Measurements from ENCODE around the gene CYP2C8.

Gene CYP2C8

DNA sequence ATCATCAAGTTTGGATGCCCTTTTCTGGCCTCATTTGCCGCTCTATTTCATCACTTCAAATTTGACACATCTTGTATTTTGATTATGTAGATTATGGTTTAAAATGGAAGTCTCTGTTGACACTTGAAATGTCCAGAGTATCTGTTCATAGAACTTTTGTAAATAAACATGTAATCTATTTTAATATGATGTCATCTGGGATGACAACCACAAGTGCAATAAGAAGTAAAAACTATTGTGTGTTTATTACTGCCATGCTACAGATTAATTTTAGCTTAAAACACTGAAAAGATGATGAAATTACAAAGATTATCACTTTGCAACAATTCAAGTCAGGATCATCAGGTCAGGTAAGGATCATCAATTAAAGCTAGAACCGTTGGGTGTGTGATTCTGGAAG is 30.0 kb downstream of the CYP2C8 start:
- no peaks in the 10 kb centered on the region for H3K36me3 ChIP-seq (replicated peaks; ENCODE audit: insufficient read depth, low read length)
- H3K4me3 ChIP-seq (ENCODE audit: low read length), result no peak overlapping the region
- H3K9ac ChIP-seq (ENCODE audit: low read length), result no peak overlapping the region
- H4K20me1 ChIP-seq (ENCODE audit: insufficient read depth, low read length), result no peaks in the 10 kb centered on the region
- no peaks in the 10 kb centered on the region for H3K27me3 ChIP-seq (replicated peaks; ENCODE audit: insufficient read depth, low read length)
- H3K9me3 ChIP-seq (replicated peaks; ENCODE audit: insufficient read depth, low read length), result no peaks in the 10 kb centered on the region
- H3K79me2 ChIP-seq (ENCODE audit: low read length), result no peaks in the 10 kb centered on the region
- no peak overlapping the region for H3K4me2 ChIP-seq (ENCODE audit: low read depth, low read length)
- TF ChIP-seq EZH2phosphoT487 (IDR thresholded peaks at IDR 0.05; ENCODE audit: low read length) (no peak), CTCF (IDR thresholded peaks at IDR 0.05; ENCODE audit: low read length) (no peak), EZH2 (optimal IDR thresholded peaks at IDR 0.05; ENCODE audit: low read depth, low read length) (no peak)
- no peak overlapping the region for H2AFZ ChIP-seq (ENCODE audit: low read length)
- no peak overlapping the region for H3K27ac ChIP-seq (ENCODE audit: low read length)
- H3F3A ChIP-seq (ENCODE audit: insufficient read depth, low read length), result no peaks in the 10 kb centered on the region
- H3K4me1 ChIP-seq (ENCODE audit: low read length), result no peaks in the 10 kb centered on the region
- H3K9me2 ChIP-seq (replicated peaks; ENCODE audit: insufficient read depth, low read length), result no peaks in the 10 kb centered on the region
- no peak for DNase-seq

GRCh38 chr10:95035332-95036295 is 33.7 kb downstream of the CYP2C8 start:
- TF ChIP-seq CTCF (IDR thresholded peaks at IDR 0.05; ENCODE audit: low read length) (no peak), EZH2phosphoT487 (IDR thresholded peaks at IDR 0.05; ENCODE audit: low read length) (no peak), EZH2 (optimal IDR thresholded peaks at IDR 0.05; ENCODE audit: low read depth, low read length) (no peak)
- DNase-seq, result no peak
- no peak overlapping the region for H3K27ac ChIP-seq (ENCODE audit: low read length)
- no peak overlapping the region for H3K9ac ChIP-seq (ENCODE audit: low read length)
- H4K20me1 ChIP-seq (ENCODE audit: insufficient read depth, low read length), result no peaks in the 10 kb centered on the region
- no peaks in the 10 kb centered on the region for H3K27me3 ChIP-seq (replicated peaks; ENCODE audit: insufficient read depth, low read length)
- no peak overlapping the region for H2AFZ ChIP-seq (ENCODE audit: low read length)
- H3K9me3 ChIP-seq (replicated peaks; ENCODE audit: insufficient read depth, low read length), result no peaks in the 10 kb centered on the region
- no peaks in the 10 kb centered on the region for H3K4me1 ChIP-seq (ENCODE audit: low read length)
- H3K9me2 ChIP-seq (replicated peaks; ENCODE audit: insufficient read depth, low read length), result no peaks in the 10 kb centered on the region
- H3F3A ChIP-seq (ENCODE audit: insufficient read depth, low read length), result no peaks in the 10 kb centered on the region
- no peak overlapping the region for H3K4me3 ChIP-seq (ENCODE audit: low read length)
- H3K4me2 ChIP-seq (ENCODE audit: low read depth, low read length), result no peak overlapping the region
- no peaks in the 10 kb centered on the region for H3K79me2 ChIP-seq (ENCODE audit: low read length)
- no peaks in the 10 kb centered on the region for H3K36me3 ChIP-seq (replicated peaks; ENCODE audit: insufficient read depth, low read length)

GRCh38 chr10:95034401-95034800 is 34.9 kb downstream of the CYP2C8 start:
- H3K79me2 ChIP-seq (ENCODE audit: low read length), result no peaks in the 10 kb centered on the region
- no peak overlapping the region for H2AFZ ChIP-seq (ENCODE audit: low read length)
- no peak overlapping the region for H3K27ac ChIP-seq (ENCODE audit: low read length)
- no peak overlapping the region for H3K4me3 ChIP-seq (ENCODE audit: low read length)
- no peaks in the 10 kb centered on the region for H3K9me2 ChIP-seq (replicated peaks; ENCODE audit: insufficient read depth, low read length)
- no peaks in the 10 kb centered on the region for H3K9me3 ChIP-seq (replicated peaks; ENCODE audit: insufficient read depth, low read length)
- no peak overlapping the region for H3K9ac ChIP-seq (ENCODE audit: low read length)
- H3K4me2 ChIP-seq (ENCODE audit: low read depth, low read length), result no peak overlapping the region
- no peaks in the 10 kb centered on the region for H3K36me3 ChIP-seq (replicated peaks; ENCODE audit: insufficient read depth, low read length)
- H3F3A ChIP-seq (ENCODE audit: insufficient read depth, low read length), result no peaks in the 10 kb centered on the region
- no peaks in the 10 kb centered on the region for H4K20me1 ChIP-seq (ENCODE audit: insufficient read depth, low read length)
- no peaks in the 10 kb centered on the region for H3K4me1 ChIP-seq (ENCODE audit: low read length)
- no peak for TF ChIP-seq EZH2phosphoT487 (IDR thresholded peaks at IDR 0.05; ENCODE audit: low read length)
- no peak for TF ChIP-seq EZH2 (optimal IDR thresholded peaks at IDR 0.05; ENCODE audit: low read depth, low read length)
- no peak for DNase-seq
- no peaks in the 10 kb centered on the region for H3K27me3 ChIP-seq (replicated peaks; ENCODE audit: insufficient read depth, low read length)

GRCh38 chr10:95031656-95032055 is 37.6 kb downstream of the CYP2C8 start:
- TF ChIP-seq CTCF (IDR thresholded peaks at IDR 0.05; ENCODE audit: low read length) (no peak), EZH2phosphoT487 (IDR thresholded peaks at IDR 0.05; ENCODE audit: low read length) (no peak), EZH2 (optimal IDR thresholded peaks at IDR 0.05; ENCODE audit: low read depth, low read length) (no peak)
- H3K36me3 ChIP-seq (replicated peaks; ENCODE audit: insufficient read depth, low read length), result no peaks in the 10 kb centered on the region
- no peak overlapping the region for H3K4me3 ChIP-seq (ENCODE audit: low read length)
- H3K4me2 ChIP-seq (ENCODE audit: low read depth, low read length), result no peak overlapping the region
- H3K27me3 ChIP-seq (replicated peaks; ENCODE audit: insufficient read depth, low read length), result no peaks in the 10 kb centered on the region
- no peak overlapping the region for H3K9ac ChIP-seq (ENCODE audit: low read length)
- no peaks in the 10 kb centered on the region for H3K79me2 ChIP-seq (ENCODE audit: low read length)
- H3K4me1 ChIP-seq (ENCODE audit: low read length), result no peaks in the 10 kb centered on the region
- no peaks in the 10 kb centered on the region for H3K9me3 ChIP-seq (replicated peaks; ENCODE audit: insufficient read depth, low read length)
- H3K9me2 ChIP-seq (replicated peaks; ENCODE audit: insufficient read depth, low read length), result no peaks in the 10 kb centered on the region
- H3K27ac ChIP-seq (ENCODE audit: low read length), result no peak overlapping the region
- H4K20me1 ChIP-seq (ENCODE audit: insufficient read depth, low read length), result no peaks in the 10 kb centered on the region
- no peak overlapping the region for H2AFZ ChIP-seq (ENCODE audit: low read length)
- H3F3A ChIP-seq (ENCODE audit: insufficient read depth, low read length), result no peaks in the 10 kb centered on the region
- no peak for DNase-seq

Measured in MM.1S (cell line).